ENCODE measurements around the gene COL27A1. TPM values are rescaled to one million over a fixed set of nuclear protein-coding genes. Genes with fewer than 3 reads are reported as not detected.

COL27A1 gene
- total RNA-seq, 1 experiment from 2014 or later = 12.0 TPM

- TF ChIP-seq ELF1 (IDR thresholded peaks at IDR 0.05; ENCODE audit: borderline replicate concordance, low read depth) = no peak
- no peak for TF ChIP-seq ZFX (IDR thresholded peaks at IDR 0.05)
These were observed 17.9 kb downstream of the COL27A1 start (continued) for GRCh38 chr9:114172981-114173833.

GRCh38 chr9:114174557-114174875 lies 19.2 kb downstream of the COL27A1 start:
- no peak overlapping the region for H3K27ac ChIP-seq (ENCODE audit: low read depth, low read length)
- no peak for DNase-seq (ENCODE audit: low read depth, low spot score)
- H3K27me3 ChIP-seq (ENCODE audit: insufficient read depth, low read length) = no peaks in the 10 kb centered on the region
- no peaks in the 10 kb centered on the region for H3K9me2 ChIP-seq (ENCODE audit: insufficient read depth)
- intact Hi-C loops (cut with micrococcal nuclease) = no loop called here
- no peaks in the 10 kb centered on the region for H4K20me1 ChIP-seq (ENCODE audit: insufficient read depth)
- H2AFZ ChIP-seq (ENCODE audit: low read depth, low read length, poor library complexity, severe bottlenecking) = no peak overlapping the region
- H3K9ac ChIP-seq (ENCODE audit: low read length) = no peak overlapping the region
- H3K36me3 ChIP-seq (ENCODE audit: control insufficient read depth in 1 of 2, insufficient read depth in 2 of 2, low read length in 2 of 2) = no peaks in the 10 kb centered on the region
- H3K4me1 ChIP-seq (ENCODE audit: control insufficient read depth in 1 of 2, insufficient read depth in 2 of 2, low read length in 2 of 2) = peaks cover 11 to 17% of the 10 kb centered on the region in 2 experiments
- CTCF ChIA-PET = no interaction called here
- H3K9me3 ChIP-seq (ENCODE audit: control insufficient read depth in 1 of 2, insufficient read depth in 1 of 2, low read depth in 1 of 2, low read length in 2 of 2) = no peaks in the 10 kb centered on the region
- POLR2A ChIA-PET = no interaction called here
- ATAC-seq = no peak
- no peaks in the 10 kb centered on the region for H3K79me2 ChIP-seq (ENCODE audit: insufficient read depth, low read length)
- RAD21 ChIA-PET (ENCODE audit: low non-redundant PET in 1 of 2, low total read pairs in 2 of 2, uncharacterized antibody in 2 of 2, unreplicated experiment in 2 of 2) = no interaction called here
- no peak for TF ChIP-seq TCF7L2 (IDR thresholded peaks at IDR 0.05; ENCODE audit: borderline replicate concordance, extremely low read depth, insufficient read depth, insufficient read length)
- no peak for TF ChIP-seq MAX (IDR thresholded peaks at IDR 0.05)
- no peak for TF ChIP-seq SRF (IDR thresholded peaks at IDR 0.05; ENCODE audit: low read depth)
- BruUV-seq (replicated peaks) = no TSS peak
- no peak overlapping the region for H3K4me2 ChIP-seq (ENCODE audit: low read length)
- H3K4me3 ChIP-seq (replicated peaks in 1 of 2; ENCODE audit: low read depth in 1 of 2, low read length in 2 of 2) = no peak overlapping the region

- intact Hi-C loops (cut with micrococcal nuclease) = no loop called here
- ATAC-seq = no peak
- H3K9me3 ChIP-seq (ENCODE audit: control insufficient read depth in 1 of 2, insufficient read depth in 1 of 2, low read depth in 1 of 2, low read length in 2 of 2) = no peaks in the 10 kb centered on the region
- H3K79me2 ChIP-seq (ENCODE audit: insufficient read depth, low read length) = no peaks in the 10 kb centered on the region
- no peak for DNase-seq (ENCODE audit: low read depth, low spot score)
- no peak overlapping the region for H3K27ac ChIP-seq (ENCODE audit: low read depth, low read length)
- ChIA-PET POLR2A (no interaction called here), CTCF (no interaction called here), RAD21 (ENCODE audit: low non-redundant PET in 1 of 2, low total read pairs in 2 of 2, uncharacterized antibody in 2 of 2, unreplicated experiment in 2 of 2) (no interaction called here)
- no peak overlapping the region for H2AFZ ChIP-seq (ENCODE audit: low read depth, low read length, poor library complexity, severe bottlenecking)
- BruUV-seq (replicated peaks) = no TSS peak
- H3K27me3 ChIP-seq (ENCODE audit: insufficient read depth, low read length) = no peaks in the 10 kb centered on the region
- no peaks in the 10 kb centered on the region for H3K9me2 ChIP-seq (ENCODE audit: insufficient read depth)
- peaks cover 11 to 17% of the 10 kb centered on the region in 2 experiments for H3K4me1 ChIP-seq (ENCODE audit: control insufficient read depth in 1 of 2, insufficient read depth in 2 of 2, low read length in 2 of 2)
- no peak overlapping the region for H3K4me2 ChIP-seq (ENCODE audit: low read length)
- H3K36me3 ChIP-seq (ENCODE audit: control insufficient read depth in 1 of 2, insufficient read depth in 2 of 2, low read length in 2 of 2) = no peaks in the 10 kb centered on the region
- no peak overlapping the region for H3K9ac ChIP-seq (ENCODE audit: low read length)
- no peaks in the 10 kb centered on the region for H4K20me1 ChIP-seq (ENCODE audit: insufficient read depth)
- no peak overlapping the region for H3K4me3 ChIP-seq (replicated peaks in 1 of 2; ENCODE audit: low read depth in 1 of 2, low read length in 2 of 2)
- TF ChIP-seq ZBTB33 (IDR thresholded peaks at IDR 0.05; ENCODE audit: extremely low read depth, insufficient replicate concordance, low read length) = no peak
- TF ChIP-seq JUND (IDR thresholded peaks at IDR 0.05) = no peak
- TF ChIP-seq EZH2 (IDR thresholded peaks at IDR 0.05) = no peak
- no peak for TF ChIP-seq ELF1 (IDR thresholded peaks at IDR 0.05; ENCODE audit: borderline replicate concordance, low read depth)
- TF ChIP-seq FOSL1 (IDR thresholded peaks at IDR 0.05; ENCODE audit: low read depth) = no peak
- no peak for TF ChIP-seq SRF (IDR thresholded peaks at IDR 0.05; ENCODE audit: low read depth)
- TF ChIP-seq YY1 (IDR thresholded peaks at IDR 0.05; ENCODE audit: extremely low read depth, insufficient replicate concordance, low read depth, low read length) = no peak
These were observed 19.8 kb downstream of the COL27A1 start for GRCh38 chr9:114174876-114175771.

All from HCT116 (cell line).